SU-DHL-6 (cell line): ENCODE results near the gene CRIM1.

Source experiments
- H2AFZ ChIP-seq: fragments of 200-600 bp; sonication (generic); 2 replicates; pipeline ENCODE4 v1.6.1; 2014; ENCODE audit warnings: low read depth, mild to moderate bottlenecking, moderate library complexity, mixed read lengths, antibody characterized with exemption, low read length; ENCODE audit not compliant: severe bottlenecking
- H3F3A ChIP-seq: fragments of 200-600 bp; shearing (Covaris generic); 2 replicates; pipeline ENCODE4 v1.6.0; 2016; ENCODE audit warnings: antibody characterized with exemption, mild to moderate bottlenecking; ENCODE audit not compliant: insufficient read depth
- H3K27ac ChIP-seq: fragments of 200-600 bp; sonication (generic); 2 replicates; pipeline ENCODE4 v1.5.1; 2016; ENCODE audit warnings: low read depth, mild to moderate bottlenecking, low read length, moderate library complexity, mixed read lengths
- H3K27me3 ChIP-seq: fragments of 200-600 bp; sonication (generic), shearing (Covaris generic); 2 replicates; pipeline ENCODE4 v1.6.0; 2014; ENCODE audit warnings: mild to moderate bottlenecking, low read length
- H3K36me3 ChIP-seq: fragments of 200-600 bp; sonication (generic); 2 replicates; pipeline ENCODE4 v1.6.1; 2014; ENCODE audit warnings: mild to moderate bottlenecking, low read length, mixed read lengths
- H3K4me2 ChIP-seq: fragments of 300-600, 200-600 bp; shearing (Covaris generic), sonication (generic); 2 replicates; pipeline ENCODE4 v1.6.0; 2014; ENCODE audit warnings: low read length, low read depth, mild to moderate bottlenecking; ENCODE audit not compliant: poor library complexity, severe bottlenecking
- H3K4me3 ChIP-seq: fragments of 200-600 bp; sonication (generic); 2 replicates; pipeline ENCODE4 v1.5.1; 2014; ENCODE audit warnings: antibody characterized with exemption, low read length, mild to moderate bottlenecking, mixed read lengths; ENCODE audit not compliant: insufficient read depth, poor library complexity, severe bottlenecking
- H3K79me2 ChIP-seq: fragments of 200-600 bp; sonication (generic); 2 replicates; pipeline ENCODE4 v1.6.1; 2014; ENCODE audit warnings: mild to moderate bottlenecking, low read length, moderate library complexity; ENCODE audit not compliant: insufficient read depth
- H3K9ac ChIP-seq: fragments of 200-600 bp; sonication (generic); 2 replicates; pipeline ENCODE4 v1.7.0; 2014; ENCODE audit warnings: mild to moderate bottlenecking, low read length
- H3K9me2 ChIP-seq: fragments of 200-600 bp; sonication (generic); replicated peaks from 2 replicates; pipeline ENCODE4 v1.6.1; 2014; ENCODE audit warnings: low read length; ENCODE audit not compliant: insufficient read depth
- H3K9me3 ChIP-seq: fragments of 200-600 bp; sonication (generic); 2 replicates; pipeline ENCODE4 v1.6.1; 2014; ENCODE audit warnings: low read length, mixed read lengths; ENCODE audit not compliant: insufficient read depth
- H4K20me1 ChIP-seq: fragments of 200-600 bp; sonication (generic); 2 replicates; pipeline ENCODE4 v1.6.1; 2014; ENCODE audit warnings: low read depth, mild to moderate bottlenecking, antibody characterized with exemption, low read length, moderate library complexity, mixed read lengths
- EZH2phosphoT487 ChIP-seq: fragments of 200-600 bp; sonication (generic), shearing (Covaris generic); conservative IDR thresholded peaks from 2 replicates; pipeline ENCODE4 v1.6.1; 2018; ENCODE audit warnings: mild to moderate bottlenecking, antibody characterized with exemption, low read length, moderate library complexity, mixed read lengths
- TF ChIP-seq, protein P1 (sequence below): fragments of 200-600 bp; sonication (generic); IDR thresholded peaks from one replicate; pipeline ENCODE4 v1.5.1; 2017; ENCODE audit warnings: antibody characterized with exemption, mild to moderate bottlenecking, low read length, moderate library complexity; ENCODE audit not compliant: insufficient read depth, poor library complexity, severe bottlenecking

Gene CRIM1

DNA sequence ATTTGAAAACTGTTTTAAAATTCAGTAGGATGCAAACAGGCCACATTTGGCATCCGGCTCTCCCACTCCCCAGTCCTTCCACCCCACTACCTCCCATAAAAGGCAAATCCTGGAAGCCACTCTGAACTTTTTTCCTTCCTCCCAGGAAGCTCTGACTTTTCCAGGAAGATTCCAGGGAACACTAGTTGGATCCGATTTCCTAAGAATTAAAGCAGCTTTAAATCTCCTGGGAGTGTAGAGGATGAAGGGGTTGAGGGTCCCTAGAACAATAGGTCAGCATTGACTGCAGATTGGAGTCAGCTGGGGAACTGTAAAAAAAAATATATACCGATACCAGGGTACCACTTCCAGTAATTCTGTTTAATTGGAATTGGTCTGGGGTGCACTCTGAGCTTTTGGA is 76.9 kb downstream of the CRIM1 start:
- no peaks in the 10 kb centered on the region for H3F3A ChIP-seq
- no peaks in the 10 kb centered on the region for H3K9me2 ChIP-seq
- no peak overlapping the region for H3K9ac ChIP-seq
- H3K27me3 ChIP-seq, result no peaks in the 10 kb centered on the region
- H3K4me2 ChIP-seq, result no peak overlapping the region
- no peaks in the 10 kb centered on the region for H3K79me2 ChIP-seq
- H4K20me1 ChIP-seq, result no peaks in the 10 kb centered on the region
- no peak overlapping the region for H2AFZ ChIP-seq
- no peaks in the 10 kb centered on the region for H3K36me3 ChIP-seq
- no peak overlapping the region for H3K27ac ChIP-seq
- H3K9me3 ChIP-seq, result no peaks in the 10 kb centered on the region
- no peak overlapping the region for H3K4me3 ChIP-seq
- no peak for TF ChIP-seq EZH2phosphoT487
- TF ChIP-seq, protein P1, sequence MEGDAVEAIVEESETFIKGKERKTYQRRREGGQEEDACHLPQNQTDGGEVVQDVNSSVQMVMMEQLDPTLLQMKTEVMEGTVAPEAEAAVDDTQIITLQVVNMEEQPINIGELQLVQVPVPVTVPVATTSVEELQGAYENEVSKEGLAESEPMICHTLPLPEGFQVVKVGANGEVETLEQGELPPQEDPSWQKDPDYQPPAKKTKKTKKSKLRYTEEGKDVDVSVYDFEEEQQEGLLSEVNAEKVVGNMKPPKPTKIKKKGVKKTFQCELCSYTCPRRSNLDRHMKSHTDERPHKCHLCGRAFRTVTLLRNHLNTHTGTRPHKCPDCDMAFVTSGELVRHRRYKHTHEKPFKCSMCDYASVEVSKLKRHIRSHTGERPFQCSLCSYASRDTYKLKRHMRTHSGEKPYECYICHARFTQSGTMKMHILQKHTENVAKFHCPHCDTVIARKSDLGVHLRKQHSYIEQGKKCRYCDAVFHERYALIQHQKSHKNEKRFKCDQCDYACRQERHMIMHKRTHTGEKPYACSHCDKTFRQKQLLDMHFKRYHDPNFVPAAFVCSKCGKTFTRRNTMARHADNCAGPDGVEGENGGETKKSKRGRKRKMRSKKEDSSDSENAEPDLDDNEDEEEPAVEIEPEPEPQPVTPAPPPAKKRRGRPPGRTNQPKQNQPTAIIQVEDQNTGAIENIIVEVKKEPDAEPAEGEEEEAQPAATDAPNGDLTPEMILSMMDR, result no peak

DNA sequence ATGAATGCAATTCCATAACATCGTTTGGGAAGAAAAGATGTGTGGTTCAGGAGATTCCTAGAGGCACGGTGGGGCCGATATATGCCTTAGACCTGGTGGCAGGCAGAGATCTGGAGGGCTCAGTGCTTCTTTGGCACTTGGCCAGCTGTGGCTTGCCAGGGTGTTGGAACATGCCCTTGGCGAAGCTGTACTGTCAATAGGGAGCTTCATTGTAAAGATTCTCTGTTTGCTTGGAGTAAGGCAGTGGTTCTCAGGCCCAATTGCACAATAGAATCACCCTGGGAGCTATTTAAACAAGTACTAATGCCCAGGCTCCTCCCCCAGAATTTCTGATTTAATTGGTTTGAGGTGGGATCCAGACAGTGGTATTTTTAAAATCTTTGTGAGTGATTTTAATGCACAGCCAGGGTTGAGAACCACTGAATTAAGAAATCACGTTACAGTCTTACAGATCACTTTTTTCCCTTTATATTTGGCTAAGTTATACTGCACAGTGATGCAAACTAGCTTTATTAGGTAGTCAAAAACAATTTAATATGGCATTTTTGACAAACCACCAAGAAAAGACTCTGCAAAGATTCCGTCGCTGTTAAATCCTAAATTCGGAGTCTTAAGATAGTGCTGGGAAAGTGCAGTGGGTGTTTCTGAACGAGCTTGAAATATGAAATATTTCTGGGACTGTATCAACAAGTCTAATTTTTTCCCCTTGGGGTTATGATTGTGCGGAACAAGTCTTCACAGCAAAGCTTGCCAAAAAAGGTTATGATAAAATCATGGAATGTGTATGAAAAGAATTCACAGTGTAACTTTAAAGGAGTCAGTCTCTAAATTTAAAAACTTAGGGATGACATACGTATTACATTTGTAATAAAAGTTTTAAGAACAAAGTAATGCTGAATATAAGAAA is 78.0 kb downstream of the CRIM1 start:
- no peaks in the 10 kb centered on the region for H3K27me3 ChIP-seq
- no peaks in the 10 kb centered on the region for H3F3A ChIP-seq
- H2AFZ ChIP-seq, result no peak overlapping the region
- no peak for TF ChIP-seq EZH2phosphoT487
- TF ChIP-seq, protein P1, result no peak
- H4K20me1 ChIP-seq, result no peaks in the 10 kb centered on the region
- H3K9me3 ChIP-seq, result no peaks in the 10 kb centered on the region
- H3K79me2 ChIP-seq, result no peaks in the 10 kb centered on the region
- no peaks in the 10 kb centered on the region for H3K9me2 ChIP-seq
- no peak overlapping the region for H3K27ac ChIP-seq
- H3K9ac ChIP-seq, result no peak overlapping the region
- no peak overlapping the region for H3K4me2 ChIP-seq
- H3K36me3 ChIP-seq, result no peaks in the 10 kb centered on the region
- H3K4me3 ChIP-seq, result no peak overlapping the region

DNA sequence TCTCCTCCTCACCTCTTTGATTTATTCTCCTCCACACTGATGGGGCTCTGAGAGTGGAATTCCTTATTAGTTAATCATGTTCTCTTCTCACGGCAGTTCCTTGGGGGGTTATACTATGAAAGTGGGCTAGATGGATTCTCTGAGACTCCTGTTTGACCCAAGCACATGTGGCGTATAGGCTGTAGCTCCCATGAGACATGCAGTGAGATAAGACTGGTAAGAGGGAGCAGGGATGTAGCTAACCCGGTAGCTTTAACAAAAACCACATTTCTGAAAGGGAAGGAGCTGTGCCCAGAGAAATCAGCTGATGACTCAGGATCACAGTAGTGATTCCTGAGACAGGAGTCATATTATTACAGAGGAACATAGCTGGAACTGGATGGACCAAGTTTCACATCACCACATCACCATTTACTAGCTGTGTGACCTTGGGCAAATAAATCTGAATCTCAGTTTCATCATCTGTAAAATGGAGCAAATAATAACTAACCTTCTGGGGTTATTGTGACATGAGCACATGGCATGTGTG is 82.9 kb downstream of the CRIM1 start:
- Histone ChIP-seq H3F3A (no peaks in the 10 kb centered on the region), H3K9me2 (no peaks in the 10 kb centered on the region), H4K20me1 (no peaks in the 10 kb centered on the region), H3K9ac (no peak overlapping the region), H3K4me3 (no peak overlapping the region), H2AFZ (no peak overlapping the region), H3K27me3 (no peaks in the 10 kb centered on the region), H3K4me2 (no peak overlapping the region), H3K79me2 (no peaks in the 10 kb centered on the region), H3K36me3 (no peaks in the 10 kb centered on the region), H3K9me3 (no peaks in the 10 kb centered on the region), H3K27ac (no peak overlapping the region)
- TF ChIP-seq, protein P1, result no peak
- TF ChIP-seq EZH2phosphoT487, result no peak
